Measurements from ENCODE around the gene BCL2L11.

The BCL2L11 gene

DNA sequence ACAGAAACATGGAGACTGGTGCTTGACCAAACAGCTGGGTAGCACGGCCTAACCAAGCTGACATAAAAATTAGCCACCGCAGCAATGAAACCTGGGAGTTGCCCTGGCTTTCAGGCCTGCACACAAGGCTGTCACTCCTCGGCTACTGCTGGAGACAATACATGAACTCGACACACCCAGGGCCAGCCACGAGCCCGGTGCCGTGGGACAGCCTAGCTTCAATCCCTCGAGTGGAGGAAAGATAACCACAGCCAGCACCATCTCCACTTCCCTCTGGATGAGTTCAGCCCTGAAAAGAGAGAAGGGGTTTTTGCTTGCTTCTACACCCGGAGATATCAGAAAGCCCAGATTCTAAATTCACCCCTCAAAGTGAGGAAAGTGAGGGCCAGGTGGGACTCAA lies 78.0 kb downstream of the BCL2L11 start:
- no peak for DNase-seq

DNA sequence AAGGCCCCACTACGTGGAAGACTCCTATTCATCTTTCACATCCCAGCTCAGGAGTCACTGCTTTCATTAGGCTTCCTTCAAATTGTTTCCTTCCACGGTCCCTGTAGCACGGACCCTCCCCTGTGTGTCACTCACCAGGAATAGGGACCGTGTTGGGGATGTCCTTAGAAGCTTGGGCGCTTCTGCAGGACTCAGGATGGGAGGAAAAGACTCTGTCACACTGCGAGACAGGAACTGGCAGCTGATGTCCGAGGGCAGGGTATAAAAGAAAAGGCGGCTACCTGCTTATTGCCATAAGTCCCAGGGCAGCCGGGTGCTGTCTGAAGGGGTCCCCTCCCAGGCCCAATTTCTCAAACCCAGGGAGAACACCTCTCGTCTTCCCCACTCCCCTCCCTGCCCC lies 79.1 kb downstream of the BCL2L11 start:
- no peak for DNase-seq

DNA sequence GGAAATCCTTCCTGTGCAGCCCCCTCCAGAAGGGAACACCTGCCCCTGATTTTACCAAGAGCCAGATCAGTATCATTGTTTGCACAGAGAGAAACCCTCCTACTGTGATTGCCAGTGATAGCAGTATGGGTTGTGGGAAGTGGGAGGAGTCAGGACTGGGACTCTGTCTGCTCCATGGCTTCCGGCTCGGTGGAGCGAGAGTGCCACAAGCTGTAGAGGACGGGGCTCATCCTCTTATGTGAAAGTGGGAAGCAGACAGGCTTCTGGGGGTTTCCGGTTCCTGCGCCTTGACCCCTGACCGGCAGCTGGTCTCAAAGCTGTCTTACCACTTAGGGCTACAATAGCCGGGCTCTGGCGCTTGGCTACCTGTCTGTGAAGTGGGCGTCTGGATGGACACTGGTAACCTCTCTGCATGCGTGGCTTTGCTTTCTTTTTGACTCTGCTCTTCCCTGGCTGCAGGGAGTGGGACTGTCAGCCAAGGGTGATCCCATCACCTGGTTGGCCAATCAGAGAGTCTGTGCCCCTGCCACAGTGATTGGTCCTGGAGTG lies 79.7 kb downstream of the BCL2L11 start:
- DNase-seq: no peak

DNA sequence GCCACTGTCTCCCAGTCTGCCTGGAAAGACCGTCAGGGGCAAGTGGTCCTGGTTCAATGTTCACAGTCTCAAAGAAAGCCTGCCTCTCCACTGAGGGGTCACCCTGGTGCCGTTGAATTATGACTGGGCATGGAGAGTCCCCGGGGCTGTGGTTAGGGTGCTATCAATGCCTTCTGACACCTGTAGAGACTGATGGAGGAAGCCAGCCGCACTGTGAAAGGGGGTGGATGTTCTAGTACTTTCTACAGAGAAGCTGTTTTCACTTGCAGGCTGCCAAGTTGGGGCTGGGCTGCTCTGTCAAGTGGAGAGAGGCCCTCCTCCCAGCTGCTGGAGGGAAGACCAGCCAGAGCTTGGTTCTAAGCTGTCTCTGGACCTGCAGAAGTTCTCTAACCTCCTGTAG lies 80.5 kb downstream of the BCL2L11 start:
- no peak for DNase-seq

DNA sequence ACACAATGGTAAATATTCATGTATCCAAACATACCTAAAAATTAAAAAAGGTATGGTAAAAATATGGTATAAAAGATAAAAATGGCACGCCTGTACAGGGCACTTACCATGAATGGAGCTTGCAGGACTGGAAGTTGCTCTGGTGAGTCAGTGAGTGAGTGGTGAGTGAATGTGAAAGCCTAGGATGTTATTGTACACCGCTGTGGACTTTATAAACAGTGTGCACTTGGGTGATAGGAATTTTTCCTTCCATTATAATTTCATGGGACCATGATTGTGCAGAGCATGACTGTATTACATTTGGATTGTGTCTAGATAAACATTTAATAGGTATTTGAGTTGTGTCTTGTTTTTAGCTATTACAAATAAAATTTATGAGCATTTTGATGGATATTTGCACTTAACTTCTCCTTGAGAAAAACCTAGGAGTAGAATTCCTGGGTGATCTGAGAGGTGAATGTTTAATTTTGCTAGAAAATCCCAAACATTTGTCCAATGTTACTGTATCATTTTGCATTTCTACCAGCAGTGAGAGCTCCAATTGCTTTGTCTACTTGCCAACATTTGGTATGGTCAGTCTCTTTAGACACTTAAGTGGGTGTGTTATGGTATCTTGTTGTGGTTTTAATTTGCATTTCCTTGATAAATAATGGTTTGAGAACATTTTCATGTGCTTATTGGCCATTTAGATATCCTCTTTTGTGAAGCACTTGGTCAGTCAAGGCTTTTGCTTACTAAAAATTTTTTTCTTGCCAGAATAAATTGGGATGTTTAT lies 81.7 kb downstream of the BCL2L11 start:
- no peak for DNase-seq

DNA sequence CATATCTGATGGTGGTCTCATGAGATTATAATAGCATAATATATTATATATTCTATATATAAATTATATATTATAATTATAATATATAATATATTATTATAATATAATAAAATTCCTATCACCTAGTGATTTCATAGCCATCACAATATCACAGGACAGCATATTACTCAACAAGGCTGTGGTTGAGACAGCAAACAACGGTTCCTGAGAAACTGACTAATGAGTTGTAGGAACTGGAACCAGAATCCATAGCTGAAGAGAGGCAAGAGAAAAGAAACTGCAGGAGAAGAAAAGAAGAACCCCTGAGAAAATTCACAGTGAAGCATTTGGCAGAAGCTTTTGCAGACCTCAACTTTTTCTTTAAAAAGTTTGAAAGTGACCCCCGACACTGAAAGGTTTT lies 84.0 kb downstream of the BCL2L11 start:
- DNase-seq: no peak

DNA sequence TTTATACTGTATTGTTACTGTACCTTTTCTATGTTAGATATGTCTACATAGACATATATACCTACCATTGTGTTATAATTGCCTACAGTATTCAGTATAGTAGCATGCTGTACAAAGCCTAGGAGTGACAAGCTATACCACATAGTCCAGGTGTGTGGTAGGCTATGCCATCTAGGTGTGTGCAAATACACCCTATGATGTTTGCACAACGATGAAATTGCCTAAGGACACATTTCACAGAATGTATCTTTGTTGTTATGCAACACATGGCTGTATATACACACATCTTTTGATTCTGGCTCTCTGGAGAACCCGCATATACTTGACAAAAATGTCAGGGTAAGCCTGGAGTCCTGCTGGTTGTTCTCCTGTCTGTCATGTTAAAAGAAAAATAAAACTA lies 85.1 kb downstream of the BCL2L11 start:
- DNase-seq: no peak

DNA sequence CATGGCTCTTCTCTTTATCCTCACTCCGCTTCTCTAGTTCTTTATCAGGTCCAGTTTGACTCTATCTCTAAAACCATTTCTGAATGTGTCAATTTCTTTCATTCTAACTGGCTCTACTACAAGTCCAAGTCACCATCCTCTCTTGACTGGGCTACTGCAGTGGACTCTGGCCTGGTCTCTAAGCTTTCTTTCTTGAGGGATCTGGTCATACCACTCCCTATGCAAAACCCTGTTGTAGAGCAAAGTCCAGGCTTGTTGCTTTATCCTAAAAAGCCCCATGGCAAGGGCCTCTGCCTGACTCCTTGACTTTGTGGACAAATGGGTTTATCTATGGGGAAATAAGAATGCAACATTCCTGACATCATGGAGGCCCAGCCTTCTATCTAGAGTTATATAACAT lies 87.1 kb downstream of the BCL2L11 start:
- DNase-seq: no peak

DNA sequence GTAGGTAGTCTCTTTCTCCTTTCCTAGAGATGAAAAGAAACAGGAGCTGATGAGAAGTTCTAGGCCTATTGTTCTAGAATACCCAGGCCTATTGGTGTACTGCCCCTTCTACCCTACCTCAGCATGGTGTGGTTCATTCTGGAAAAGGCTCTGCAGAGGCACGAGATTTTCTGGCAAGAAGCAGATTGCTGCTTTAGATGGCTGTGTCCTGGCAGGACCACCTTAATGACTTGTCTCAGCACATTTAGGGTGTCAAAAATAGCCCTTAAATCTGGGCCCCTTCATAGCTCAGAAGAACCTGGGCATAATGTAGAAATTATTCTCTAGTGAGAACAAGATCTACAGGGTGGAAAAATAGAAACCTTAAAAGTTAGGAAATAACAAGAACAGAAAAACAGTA lies 87.9 kb downstream of the BCL2L11 start:
- no peak for DNase-seq

DNA sequence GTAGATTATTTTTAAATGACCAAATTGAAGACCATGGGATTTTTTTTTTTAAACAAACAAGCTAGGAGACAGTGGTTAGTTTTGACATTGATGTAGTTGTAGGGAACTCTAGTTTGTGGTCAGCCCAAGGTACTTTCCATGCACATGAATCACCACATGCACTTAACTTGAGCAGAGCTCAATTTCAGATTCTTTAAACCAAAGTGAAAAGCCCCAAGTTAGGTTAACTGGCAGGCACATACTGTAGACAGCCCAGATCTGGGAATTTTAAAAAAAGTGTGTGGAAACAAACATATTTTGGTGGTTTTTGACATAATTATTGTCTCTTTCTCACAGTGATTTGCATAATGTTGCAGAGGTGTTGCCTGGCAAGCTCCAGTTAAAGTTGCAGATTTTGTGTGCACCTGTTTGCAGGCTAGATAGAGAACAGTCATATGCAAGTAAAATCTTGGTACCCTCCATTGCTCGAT lies 88.4 kb downstream of the BCL2L11 start:
- DNase-seq: no peak

DNA sequence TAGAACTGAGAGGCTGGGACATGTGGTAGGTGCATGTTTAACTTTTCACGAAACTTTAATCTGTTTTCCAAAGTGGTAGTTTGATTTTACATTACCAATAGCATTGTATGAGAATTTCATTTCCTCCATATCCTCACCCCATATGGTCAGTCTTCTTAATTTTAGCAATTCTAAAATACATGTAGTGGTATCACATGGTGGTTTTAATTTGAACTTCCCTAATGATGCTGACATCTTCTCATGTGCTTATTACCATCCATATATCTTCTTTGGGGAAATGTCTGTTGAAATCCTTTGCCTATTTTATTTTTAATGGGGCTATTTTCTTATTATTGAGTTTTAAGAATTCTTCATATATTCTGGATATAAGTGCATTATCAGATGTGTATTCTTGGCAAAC lies 89.3 kb downstream of the BCL2L11 start:
- DNase-seq: no peak

DNA sequence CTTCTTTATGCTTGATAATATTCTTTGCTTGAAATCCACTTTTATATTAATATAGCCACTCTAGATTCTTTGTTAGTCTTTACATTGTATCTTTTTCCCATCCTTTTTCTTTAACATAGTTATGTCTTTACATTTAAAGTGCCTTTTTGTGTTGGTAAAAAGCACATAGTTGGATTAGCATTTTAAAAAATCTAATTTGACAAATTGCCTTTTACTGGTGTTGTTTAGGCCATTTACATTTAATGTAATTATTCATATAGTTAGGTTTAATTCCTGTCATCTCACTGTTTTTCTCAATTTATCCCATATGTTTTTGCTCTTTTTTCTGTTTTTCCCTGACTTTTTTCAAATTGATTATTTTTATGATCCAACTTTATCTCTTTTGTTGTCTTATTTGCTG lies 93.2 kb downstream of the BCL2L11 start:
- DNase-seq: no peak

DNA sequence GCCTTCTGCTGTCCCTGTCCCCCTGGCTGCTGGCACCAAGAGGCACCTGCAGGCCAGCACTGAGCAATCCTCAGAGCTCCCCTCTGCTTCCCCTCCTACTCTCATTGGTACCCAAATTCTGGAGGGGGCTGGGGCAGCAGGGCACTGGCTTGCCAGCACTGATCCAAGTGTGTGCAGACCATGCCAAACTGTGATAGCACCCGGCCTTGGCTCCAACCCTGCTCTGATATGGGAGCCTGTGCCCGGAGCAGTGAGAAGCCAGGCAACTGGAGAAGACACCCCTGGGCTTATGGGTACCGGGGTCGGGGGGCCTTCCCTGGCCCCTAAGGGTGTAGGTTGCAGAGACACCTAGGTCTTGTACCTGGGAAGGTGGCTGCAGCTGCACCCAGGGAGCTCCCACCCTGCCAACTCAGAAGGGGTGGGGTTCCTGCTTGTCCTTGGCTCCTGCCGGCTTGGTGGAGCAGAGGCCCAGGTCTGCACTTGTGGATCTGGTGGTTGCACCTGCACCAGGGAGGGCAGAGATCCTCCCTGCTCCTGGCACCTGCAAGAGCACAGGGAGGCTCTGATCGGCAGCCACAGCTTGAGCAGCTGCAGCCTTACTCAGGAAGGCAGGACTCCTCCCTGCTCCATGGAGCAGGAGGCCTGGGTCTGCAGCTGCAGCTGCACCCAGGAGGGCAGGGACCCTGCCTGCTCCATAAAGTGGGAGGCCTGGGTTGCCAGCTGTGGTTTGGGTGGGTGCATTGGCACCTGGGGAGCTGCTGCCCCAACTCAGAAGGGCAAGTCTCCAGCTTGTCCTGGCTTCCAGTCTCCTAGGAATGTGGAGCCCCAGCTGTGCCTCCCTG lies 96.3 kb downstream of the BCL2L11 start:
- DNase-seq: no peak

Measured in T-helper 9 cell (primary cell).